ENCODE measurements around the gene RAD51. TPM values are rescaled to one million over a fixed set of nuclear protein-coding genes. Genes with fewer than 3 reads are reported as not detected.

RAD51 gene
- polyA plus RNA-seq: 2.2 TPM in 1 of 2 replicates, not detected in the other

GRCh38 chr15:40694688-40695468 lies at the start of gene RAD51:
RAD51 (plus strand) TSS chr15:40695174; CDS start chr15:40698759, 3,585 bp downstream.

DNA sequence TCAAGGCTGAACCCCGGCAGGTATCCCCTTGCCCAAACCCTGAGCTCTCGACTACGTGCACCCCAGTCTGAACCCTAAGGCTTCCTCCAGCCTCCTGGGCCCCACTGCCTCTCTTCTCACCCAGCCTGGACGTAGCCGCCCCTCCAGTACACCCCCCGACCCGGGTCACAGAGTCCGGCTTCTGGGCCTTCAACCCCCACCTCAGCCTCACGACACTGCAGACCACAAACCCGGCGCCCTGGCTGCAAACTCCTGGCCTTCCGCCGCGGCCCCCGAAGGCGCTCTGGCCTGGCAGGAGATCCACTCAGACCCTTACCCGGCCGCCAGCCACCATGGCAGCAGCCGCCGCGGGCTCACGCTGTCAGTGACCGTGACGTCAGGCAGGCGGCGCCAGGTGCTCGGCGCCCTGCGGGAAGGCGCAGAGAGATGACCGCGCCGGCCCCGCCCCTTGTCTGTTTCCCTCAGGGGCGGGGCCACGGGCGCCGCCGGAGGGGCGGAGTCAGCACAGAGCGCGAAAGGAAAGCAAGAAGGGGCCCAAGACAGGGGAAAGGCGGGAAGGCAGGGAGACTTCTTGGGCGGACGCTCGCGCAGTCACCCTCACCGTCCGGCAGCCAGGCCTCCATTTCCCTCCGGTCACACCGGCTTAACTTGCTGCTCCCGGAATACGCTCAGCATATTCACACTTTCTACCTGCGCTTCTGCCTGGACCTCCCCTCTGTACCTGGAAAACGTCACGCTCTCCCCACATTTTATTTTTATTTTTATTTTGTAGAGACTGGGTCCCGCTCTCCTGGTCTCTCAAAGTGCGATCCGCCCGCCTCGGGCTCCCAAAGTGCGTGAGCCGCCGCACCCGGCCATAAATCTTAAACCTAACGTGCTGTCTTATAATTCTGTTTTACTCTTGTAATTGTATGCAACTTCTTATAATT lies 60.2 kb downstream of the RAD51 start, which contains the start of gene RMDN3:
TSS of gene RMDN3 (minus strand) at position 372 of the 929 bp plus-strand sequence. CDS start 471 bp downstream, outside the sequence.

GRCh38 chr15:40763801-40764628 lies 69.0 kb downstream of the RAD51 start, which contains the start of gene GCHFR:
GCHFR (plus strand) TSS chr15:40764068; CDS start chr15:40764181, 113 bp downstream.

GRCh38 chr15:40769274-40770146 lies 74.5 kb downstream of the RAD51 start, which contains the start of gene C15orf62:
C15orf62 (plus strand) TSS chr15:40769980; CDS start chr15:40770496, 516 bp downstream.

Other genes with a start within 250 kb of the RAD51 start
- gene CHST14, start 224.2 kb upstream of the RAD51 start, polyA plus RNA-seq: not detected in 2 replicates
- gene CCDC32, start 130.1 kb upstream of the RAD51 start, polyA plus RNA-seq: 23.8 and 38.7 TPM in 2 replicates
- 2.1 and 5.3 TPM in 2 replicates for gene RPUSD2, start 125.9 kb upstream of the RAD51 start, polyA plus RNA-seq
- not detected in 2 replicates for gene KNL1, start 100.9 kb upstream of the RAD51 start, polyA plus RNA-seq
- 22.7 and 31.4 TPM in 2 replicates for gene RMDN3, start 60.1 kb downstream of the RAD51 start, polyA plus RNA-seq
- 80.5 and 108 TPM in 2 replicates for gene GCHFR, start 68.9 kb downstream of the RAD51 start, polyA plus RNA-seq
- gene C15orf62, start 74.8 kb downstream of the RAD51 start, polyA plus RNA-seq: 0.21 TPM in 1 of 2 replicates, not detected in the other
- gene ZFYVE19, start 111.9 kb downstream of the RAD51 start, polyA plus RNA-seq: 1.5 and 2.9 TPM in 2 replicates
- 11.7 and 25.3 TPM in 2 replicates for gene DNAJC17, start 112.3 kb downstream of the RAD51 start, polyA plus RNA-seq
- gene PPP1R14D, start 133.5 kb downstream of the RAD51 start, polyA plus RNA-seq: not detected in 2 replicates
- not detected in 2 replicates for gene SPINT1, start 148.9 kb downstream of the RAD51 start, polyA plus RNA-seq
- 0.36 TPM in 1 of 2 replicates, not detected in the other for gene RHOV, start 179.1 kb downstream of the RAD51 start, polyA plus RNA-seq
- gene VPS18, start 199.3 kb downstream of the RAD51 start, polyA plus RNA-seq: 9.3 and 11.5 TPM in 2 replicates
- gene DLL4, start 234.2 kb downstream of the RAD51 start, polyA plus RNA-seq: 0.08 TPM in 1 of 2 replicates, not detected in the other

Data from Purkinje cell (primary cell).